HL-60 (cell line): ENCODE results near the gene SHKBP1.

Source experiments
- DNase-seq, 2 experiments: peaks; one replicate each; pipeline ENCODE4 v3.0.0-alpha.2; 2010 to 2020; ENCODE audit warnings: low read depth in 1 of 2, low spot score in 1 of 2
- H3K27ac ChIP-seq: fragments of 250-450 bp; sonication (Bioruptor Pico); replicated peaks from 2 replicates; pipeline ENCODE4 v1.5.1; 2020; ENCODE audit warnings: mild to moderate bottlenecking, moderate library complexity
- H3K27me3 ChIP-seq: fragments of 250-450 bp; sonication (Bioruptor Pico); 2 replicates; pipeline ENCODE4 v1.5.1; 2021; ENCODE audit warnings: mild to moderate bottlenecking, moderate library complexity; ENCODE audit not compliant: insufficient read depth, poor library complexity, severe bottlenecking
- H3K4me3 ChIP-seq: replicated peaks from 2 replicates; pipeline ENCODE4 v1.5.1; 2011; ENCODE audit warnings: mild to moderate bottlenecking, control low read depth, low read length; ENCODE audit not compliant: insufficient read depth
- GABPA ChIP-seq: IDR thresholded peaks from 2 replicates; pipeline ENCODE4 v1.6.1; 2012; ENCODE audit warnings: low read depth
- POLR2AphosphoS5 ChIP-seq: IDR thresholded peaks from 2 replicates; pipeline ENCODE4 v1.6.1; 2012; ENCODE audit warnings: low read depth
- SPI1 ChIP-seq: IDR thresholded peaks from 2 replicates; pipeline ENCODE4 v1.6.1; 2012; ENCODE audit warnings: low read depth, mild to moderate bottlenecking, borderline replicate concordance
- TF ChIP-seq, protein P1 (sequence below): IDR thresholded peaks from one replicate; pipeline ENCODE4 v1.5.1; 2011; ENCODE audit warnings: low read length, control low read depth, inconsistent platforms; ENCODE audit not compliant: insufficient read depth
- TF ChIP-seq, protein P2 (sequence below): IDR thresholded peaks from 2 replicates; pipeline ENCODE4 v1.6.1; 2012; ENCODE audit warnings: low read depth; ENCODE audit not compliant: insufficient replicate concordance

SHKBP1 gene

GRCh38 chr19:40620161-40620485, 43.5 kb downstream of the SHKBP1 start:
- no peak for DNase-seq
- peaks cover 8% of the 10 kb centered on the region for H3K27me3 ChIP-seq
- TF ChIP-seq, protein P1, sequence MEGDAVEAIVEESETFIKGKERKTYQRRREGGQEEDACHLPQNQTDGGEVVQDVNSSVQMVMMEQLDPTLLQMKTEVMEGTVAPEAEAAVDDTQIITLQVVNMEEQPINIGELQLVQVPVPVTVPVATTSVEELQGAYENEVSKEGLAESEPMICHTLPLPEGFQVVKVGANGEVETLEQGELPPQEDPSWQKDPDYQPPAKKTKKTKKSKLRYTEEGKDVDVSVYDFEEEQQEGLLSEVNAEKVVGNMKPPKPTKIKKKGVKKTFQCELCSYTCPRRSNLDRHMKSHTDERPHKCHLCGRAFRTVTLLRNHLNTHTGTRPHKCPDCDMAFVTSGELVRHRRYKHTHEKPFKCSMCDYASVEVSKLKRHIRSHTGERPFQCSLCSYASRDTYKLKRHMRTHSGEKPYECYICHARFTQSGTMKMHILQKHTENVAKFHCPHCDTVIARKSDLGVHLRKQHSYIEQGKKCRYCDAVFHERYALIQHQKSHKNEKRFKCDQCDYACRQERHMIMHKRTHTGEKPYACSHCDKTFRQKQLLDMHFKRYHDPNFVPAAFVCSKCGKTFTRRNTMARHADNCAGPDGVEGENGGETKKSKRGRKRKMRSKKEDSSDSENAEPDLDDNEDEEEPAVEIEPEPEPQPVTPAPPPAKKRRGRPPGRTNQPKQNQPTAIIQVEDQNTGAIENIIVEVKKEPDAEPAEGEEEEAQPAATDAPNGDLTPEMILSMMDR = no peak
- TF ChIP-seq POLR2AphosphoS5 (no peak), SPI1 (no peak), GABPA (no peak)
- TF ChIP-seq, protein P2, sequence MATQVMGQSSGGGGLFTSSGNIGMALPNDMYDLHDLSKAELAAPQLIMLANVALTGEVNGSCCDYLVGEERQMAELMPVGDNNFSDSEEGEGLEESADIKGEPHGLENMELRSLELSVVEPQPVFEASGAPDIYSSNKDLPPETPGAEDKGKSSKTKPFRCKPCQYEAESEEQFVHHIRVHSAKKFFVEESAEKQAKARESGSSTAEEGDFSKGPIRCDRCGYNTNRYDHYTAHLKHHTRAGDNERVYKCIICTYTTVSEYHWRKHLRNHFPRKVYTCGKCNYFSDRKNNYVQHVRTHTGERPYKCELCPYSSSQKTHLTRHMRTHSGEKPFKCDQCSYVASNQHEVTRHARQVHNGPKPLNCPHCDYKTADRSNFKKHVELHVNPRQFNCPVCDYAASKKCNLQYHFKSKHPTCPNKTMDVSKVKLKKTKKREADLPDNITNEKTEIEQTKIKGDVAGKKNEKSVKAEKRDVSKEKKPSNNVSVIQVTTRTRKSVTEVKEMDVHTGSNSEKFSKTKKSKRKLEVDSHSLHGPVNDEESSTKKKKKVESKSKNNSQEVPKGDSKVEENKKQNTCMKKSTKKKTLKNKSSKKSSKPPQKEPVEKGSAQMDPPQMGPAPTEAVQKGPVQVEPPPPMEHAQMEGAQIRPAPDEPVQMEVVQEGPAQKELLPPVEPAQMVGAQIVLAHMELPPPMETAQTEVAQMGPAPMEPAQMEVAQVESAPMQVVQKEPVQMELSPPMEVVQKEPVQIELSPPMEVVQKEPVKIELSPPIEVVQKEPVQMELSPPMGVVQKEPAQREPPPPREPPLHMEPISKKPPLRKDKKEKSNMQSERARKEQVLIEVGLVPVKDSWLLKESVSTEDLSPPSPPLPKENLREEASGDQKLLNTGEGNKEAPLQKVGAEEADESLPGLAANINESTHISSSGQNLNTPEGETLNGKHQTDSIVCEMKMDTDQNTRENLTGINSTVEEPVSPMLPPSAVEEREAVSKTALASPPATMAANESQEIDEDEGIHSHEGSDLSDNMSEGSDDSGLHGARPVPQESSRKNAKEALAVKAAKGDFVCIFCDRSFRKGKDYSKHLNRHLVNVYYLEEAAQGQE = no peak

DNA sequence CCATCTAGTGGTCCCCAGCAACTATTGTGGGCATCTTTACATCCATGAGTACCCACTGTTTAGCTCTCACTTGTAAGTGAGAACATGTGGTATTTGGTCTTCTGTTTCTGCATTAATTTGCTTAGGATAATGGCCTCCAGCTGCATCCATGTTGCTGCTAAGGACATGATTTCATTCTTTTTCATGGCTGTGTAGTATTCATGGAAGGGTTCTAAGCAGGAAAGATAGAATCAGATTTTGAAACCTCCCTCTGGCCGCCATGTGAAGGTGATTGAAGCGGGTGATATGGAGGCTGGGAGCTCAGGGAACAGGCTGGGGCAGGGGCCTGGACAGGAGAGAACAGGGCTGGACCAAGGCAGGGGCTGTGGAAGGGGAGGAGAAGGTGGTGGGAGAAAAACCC, 44.6 kb downstream of the SHKBP1 start:
- H3K4me3 ChIP-seq = no peak overlapping the region
- no peak overlapping the region for H3K27ac ChIP-seq
- no peak for DNase-seq
- TF ChIP-seq, protein P2 = no peak
- TF ChIP-seq POLR2AphosphoS5 = no peak
- H3K27me3 ChIP-seq = no peaks in the 10 kb centered on the region

More at GRCh38 chr19:40620161-40620485, 43.5 kb downstream of the SHKBP1 start:
- Histone ChIP-seq H3K4me3 (no peak overlapping the region), H3K27ac (no peak overlapping the region)

DNA sequence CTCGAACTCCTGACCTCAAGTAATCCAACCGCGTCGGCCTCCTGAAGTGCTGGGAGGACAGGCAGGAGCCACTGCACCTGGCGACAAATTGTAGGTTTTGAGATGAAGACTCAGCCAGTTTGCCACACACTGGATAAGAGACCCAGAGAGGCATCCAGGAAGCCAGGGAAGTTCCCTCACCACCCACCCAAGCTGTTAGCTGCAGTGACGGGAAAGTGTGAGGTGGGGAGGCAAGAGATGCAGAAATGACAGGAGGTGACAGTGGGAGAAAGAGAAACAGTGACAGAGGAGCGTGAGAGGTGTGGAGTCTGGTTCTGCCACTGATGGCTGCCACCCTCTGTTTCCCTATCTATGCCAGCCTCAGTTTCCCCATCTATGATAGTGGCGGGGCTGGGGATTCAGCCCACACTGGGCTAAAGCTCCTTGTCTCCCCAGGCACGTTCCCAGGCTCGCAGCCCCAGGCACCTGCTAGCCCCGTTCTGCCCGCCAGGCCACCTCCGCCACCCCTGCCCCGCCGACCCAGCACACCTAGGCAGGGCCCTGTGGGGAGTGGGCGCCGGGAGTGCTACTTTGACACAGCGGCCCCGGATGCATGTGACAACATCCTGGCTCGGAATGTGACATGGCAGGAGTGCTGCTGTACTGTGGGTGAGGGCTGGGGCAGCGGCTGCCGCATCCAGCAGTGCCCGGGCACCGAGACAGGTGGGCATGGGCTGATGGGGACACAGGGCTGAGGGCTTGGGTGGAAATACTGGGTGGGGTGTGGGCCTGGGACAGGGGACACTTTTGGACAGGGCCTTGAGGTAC, 45.5 kb downstream of the SHKBP1 start:
- H3K27ac ChIP-seq = no peak overlapping the region
- H3K4me3 ChIP-seq = no peak overlapping the region
- TF ChIP-seq SPI1 = no peak
- TF ChIP-seq, protein P1 = no peak
- TF ChIP-seq, protein P2 = no peak
- H3K27me3 ChIP-seq = no peaks in the 10 kb centered on the region
- DNase-seq = no peak

- no peak overlapping the region for H3K27ac ChIP-seq
- TF ChIP-seq, protein P2 = no peak
- TF ChIP-seq, protein P1 = no peak
- TF ChIP-seq SPI1 (no peak), GABPA (no peak), POLR2AphosphoS5 (no peak)
- DNase-seq = no peak
- no peak overlapping the region for H3K4me3 ChIP-seq
- H3K27me3 ChIP-seq = no peaks in the 10 kb centered on the region
These were observed 46.1 kb downstream of the SHKBP1 start for GRCh38 chr19:40622773-40623075.
